ENCODE results near the gene IQGAP2.

The IQGAP2 gene

DNA sequence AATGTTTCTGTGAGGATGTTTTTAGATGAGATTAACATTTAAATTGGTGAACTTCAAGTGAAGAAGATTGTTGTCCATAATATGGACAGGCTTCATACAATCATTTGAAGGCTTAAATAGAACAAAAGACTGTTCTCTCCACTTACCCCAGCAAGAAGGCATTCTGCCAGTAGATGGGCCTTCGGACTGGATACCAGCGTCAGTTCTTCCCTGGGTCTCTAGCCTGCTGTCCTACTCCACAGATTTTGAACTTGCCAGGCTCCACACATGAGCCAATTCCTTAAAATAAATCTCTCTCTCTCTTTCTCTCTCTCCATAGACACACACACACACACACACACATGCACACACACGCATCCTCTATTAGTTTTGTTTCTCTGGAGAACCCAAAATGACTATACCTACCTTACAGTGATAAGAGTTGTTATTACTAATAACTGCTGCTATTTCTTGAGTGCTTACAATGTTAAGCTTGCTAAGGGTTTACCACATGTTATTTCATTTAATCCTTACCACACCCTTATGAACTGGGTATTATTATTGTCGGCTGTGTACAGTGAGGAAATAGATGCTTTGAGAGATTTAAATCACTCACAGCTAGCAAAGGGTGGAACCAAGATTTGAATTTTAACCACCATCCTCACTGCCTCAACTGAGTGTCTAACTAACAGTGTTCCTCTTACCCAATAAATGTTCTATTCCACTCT, 19.8 kb upstream of the IQGAP2 start:
- no peak for DNase-seq

DNA sequence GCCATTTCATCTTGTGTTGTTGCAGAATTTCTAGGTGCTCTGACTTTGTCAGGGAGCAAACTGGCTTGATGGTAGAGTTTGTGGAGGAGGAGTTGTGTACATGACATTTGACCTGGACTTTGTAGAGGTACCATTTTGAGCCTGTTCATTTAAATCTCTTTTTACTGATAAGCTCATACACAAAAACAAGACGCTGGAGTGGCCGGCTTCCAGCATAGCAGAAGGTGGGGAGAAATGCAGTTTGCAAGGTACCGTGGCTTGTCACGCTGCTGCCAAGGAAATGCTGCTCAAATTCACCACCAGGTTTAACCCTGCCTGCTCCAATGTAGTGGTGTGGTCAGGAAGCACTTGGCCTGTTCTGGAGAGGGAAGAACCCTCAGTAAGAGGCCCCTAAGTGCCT, 18.9 kb upstream of the IQGAP2 start:
- in situ Hi-C loops (cut with MboI; ENCODE audit: low pct_unique_long_range_greater_than_20kb, low sequenced_read_pairs) = no loop called here
- no peak for DNase-seq

More for the DNA sequence above, 19.8 kb upstream of the IQGAP2 start:
- in situ Hi-C loops (cut with MboI; ENCODE audit: low pct_unique_long_range_greater_than_20kb, low sequenced_read_pairs) = no loop called here

DNA sequence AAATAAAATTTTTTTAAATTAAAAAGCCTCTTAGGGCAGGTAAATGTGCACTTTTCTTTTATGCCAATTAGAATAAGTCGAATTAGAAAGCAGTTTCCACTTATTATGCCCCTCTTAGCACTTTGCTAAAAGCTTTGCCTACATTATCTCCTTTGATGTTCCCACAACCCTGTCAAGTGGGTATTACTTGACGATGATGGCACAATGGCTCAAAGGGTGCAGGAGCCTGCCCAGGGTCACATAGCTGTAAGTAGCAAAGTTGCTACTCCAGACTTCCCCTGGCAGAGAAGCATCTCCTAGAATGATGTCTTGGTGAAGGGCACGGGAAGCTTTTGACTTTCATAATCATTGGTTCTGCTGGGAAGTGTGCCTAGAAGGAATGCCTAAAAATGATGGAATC, 18.4 kb upstream of the IQGAP2 start:
- no peak for DNase-seq
- in situ Hi-C loops (cut with MboI; ENCODE audit: low pct_unique_long_range_greater_than_20kb, low sequenced_read_pairs) = no loop called here

DNA sequence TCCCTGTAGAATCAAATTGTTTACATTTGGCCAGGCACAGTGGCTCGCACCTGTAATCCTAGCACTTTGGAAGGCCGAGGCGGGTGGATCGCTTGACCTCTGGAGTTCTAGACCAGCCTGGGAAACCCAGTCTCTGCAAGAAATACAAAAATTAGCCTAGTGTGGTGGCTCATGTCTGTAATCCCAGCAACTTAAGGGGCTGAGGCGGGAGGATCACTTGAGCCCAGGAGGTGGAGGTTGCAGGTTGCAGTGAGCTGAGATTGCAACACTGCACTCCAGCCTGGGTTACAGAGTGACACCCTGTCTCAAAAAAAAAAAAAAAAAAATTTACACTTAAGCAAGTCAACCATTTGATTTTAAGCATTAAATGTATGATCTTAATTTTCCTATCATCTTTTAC, 17.5 kb upstream of the IQGAP2 start:
- in situ Hi-C loops (cut with MboI; ENCODE audit: low pct_unique_long_range_greater_than_20kb, low sequenced_read_pairs) = no loop called here
- DNase-seq = no peak

DNA sequence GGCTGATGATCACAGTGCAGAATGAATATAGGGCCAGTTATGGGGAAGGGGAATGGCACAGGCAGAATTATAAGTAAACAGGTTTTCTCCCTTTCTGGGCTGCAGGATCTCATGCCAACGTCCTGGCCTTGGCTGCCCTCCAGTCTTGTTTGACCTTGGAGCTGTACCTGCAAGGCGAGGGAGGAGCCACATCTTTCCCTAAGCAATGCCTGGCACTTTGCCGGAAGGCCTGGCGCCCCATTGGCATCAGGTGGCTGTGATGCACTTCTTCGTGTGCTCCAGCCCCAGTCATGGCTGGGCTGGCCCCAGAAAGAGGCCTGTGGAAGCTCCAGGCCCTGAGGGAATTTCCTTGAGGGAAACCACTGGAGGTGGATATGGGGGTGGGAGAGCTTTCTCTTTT, 16.7 kb upstream of the IQGAP2 start:
- no peak for DNase-seq
- in situ Hi-C loops (cut with MboI; ENCODE audit: low pct_unique_long_range_greater_than_20kb, low sequenced_read_pairs) = no loop called here

DNA sequence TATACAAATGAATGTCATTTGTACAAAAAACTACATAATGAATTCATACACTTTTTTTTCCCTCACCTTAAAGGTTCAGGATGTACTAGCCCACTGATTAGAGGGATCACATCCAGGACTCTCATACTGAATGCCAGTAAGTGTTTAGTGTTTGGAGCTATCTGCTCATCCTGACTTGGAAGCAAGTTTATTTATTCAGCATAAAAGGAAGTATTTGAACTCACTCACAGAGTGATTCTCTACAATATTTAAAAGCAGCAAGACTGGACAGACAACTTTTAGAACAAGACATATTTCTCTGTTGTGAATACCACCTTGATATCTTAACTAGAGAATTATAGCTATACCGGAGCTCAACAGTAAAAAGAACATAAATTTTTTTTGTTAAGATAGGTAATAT, 14.8 kb upstream of the IQGAP2 start:
- no peak for DNase-seq

DNA sequence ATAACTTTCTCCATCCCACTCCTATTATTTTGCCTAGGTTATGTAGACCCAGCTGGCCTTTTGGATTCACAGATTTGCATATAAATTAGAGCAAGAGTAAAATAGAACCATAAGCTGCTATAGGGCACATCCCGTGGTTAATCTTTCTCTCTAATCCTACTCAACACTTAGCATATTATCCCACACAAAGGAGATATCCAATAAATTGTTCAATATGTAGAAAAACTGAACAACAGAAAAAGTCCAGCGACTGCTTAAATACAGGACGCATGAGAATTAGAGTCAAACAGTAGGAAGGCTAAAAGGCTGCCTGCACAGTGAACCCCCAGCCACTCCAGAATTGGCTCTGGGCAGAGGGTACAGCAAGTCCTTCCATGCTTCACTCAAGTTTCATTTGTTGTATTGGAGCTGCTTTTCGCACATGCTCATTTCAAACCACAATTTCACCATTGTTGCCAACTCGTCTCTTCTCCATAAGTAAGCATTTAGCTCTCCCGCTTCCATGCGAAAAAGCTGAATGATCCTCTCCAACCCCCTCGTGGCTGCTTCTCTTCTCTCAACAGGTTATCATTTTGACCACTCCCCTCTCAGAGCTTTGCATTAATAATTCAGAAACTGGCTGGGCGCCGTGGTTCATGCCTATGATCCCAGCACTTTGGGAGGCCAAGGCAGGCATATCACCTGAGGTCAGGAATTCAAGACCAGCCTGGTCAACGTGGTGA, 14.1 kb upstream of the IQGAP2 start:
- in situ Hi-C loops (cut with MboI; ENCODE audit: low pct_unique_long_range_greater_than_20kb, low sequenced_read_pairs) = no loop called here

More for the DNA sequence above, 14.8 kb upstream of the IQGAP2 start:
- in situ Hi-C loops (cut with MboI; ENCODE audit: low pct_unique_long_range_greater_than_20kb, low sequenced_read_pairs) = no loop called here

DNA sequence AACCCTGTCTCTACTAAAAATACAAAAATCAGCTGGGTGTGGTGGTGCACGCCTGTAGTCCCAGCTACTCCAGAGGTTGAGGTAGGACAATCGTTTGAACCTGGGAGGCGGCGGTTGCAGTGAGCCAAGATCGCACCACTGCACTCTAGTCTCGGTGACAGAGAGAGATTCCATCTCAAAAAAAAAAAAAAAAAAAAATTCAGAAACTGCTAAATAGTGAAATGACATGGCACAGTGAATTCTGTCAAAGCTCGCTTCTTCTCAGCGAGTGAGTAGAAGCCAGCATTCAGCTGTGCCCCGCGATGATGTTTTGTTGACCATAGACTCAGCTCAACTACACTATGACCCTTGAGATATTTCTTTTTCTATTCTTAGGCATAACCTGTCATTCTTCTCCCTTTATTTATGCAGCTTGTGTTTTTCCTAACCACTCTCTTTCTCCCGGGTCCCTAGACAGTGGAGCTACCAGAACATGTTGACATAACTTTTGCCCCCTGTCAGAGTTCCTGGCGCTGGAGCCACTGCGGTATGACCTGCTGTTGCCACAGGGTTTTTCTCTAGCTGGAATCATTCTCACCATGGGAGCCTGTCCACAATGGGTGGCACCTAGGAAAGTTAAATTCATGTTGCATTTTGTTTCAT, 13.5 kb upstream of the IQGAP2 start:
- DNase-seq = no peak
- in situ Hi-C loops (cut with MboI; ENCODE audit: low pct_unique_long_range_greater_than_20kb, low sequenced_read_pairs) = no loop called here

More for the DNA sequence above, 14.1 kb upstream of the IQGAP2 start:
- DNase-seq = no peak

DNA sequence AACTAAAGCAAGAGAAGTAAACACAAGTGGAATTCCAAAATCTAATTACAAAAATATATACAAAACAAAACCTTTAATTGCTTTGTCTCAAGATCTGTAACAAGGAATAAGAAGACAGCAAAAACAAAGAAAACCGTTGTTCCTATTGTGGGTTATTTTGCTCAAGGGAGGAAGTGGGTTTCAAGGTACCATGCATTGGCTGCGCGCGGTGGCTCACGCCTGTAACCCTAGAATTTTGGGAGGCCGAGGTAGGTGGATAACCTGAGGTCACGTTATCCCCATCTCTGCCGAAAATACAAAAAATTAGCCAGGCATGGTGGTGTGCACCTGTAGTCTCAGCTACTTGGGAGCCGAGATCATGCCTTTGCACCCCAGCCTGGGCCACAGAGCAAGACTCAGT, 12.1 kb upstream of the IQGAP2 start:
- DNase-seq = peak; percentile 26
- in situ Hi-C loops (cut with MboI; ENCODE audit: low pct_unique_long_range_greater_than_20kb, low sequenced_read_pairs) = no loop called here

DNA sequence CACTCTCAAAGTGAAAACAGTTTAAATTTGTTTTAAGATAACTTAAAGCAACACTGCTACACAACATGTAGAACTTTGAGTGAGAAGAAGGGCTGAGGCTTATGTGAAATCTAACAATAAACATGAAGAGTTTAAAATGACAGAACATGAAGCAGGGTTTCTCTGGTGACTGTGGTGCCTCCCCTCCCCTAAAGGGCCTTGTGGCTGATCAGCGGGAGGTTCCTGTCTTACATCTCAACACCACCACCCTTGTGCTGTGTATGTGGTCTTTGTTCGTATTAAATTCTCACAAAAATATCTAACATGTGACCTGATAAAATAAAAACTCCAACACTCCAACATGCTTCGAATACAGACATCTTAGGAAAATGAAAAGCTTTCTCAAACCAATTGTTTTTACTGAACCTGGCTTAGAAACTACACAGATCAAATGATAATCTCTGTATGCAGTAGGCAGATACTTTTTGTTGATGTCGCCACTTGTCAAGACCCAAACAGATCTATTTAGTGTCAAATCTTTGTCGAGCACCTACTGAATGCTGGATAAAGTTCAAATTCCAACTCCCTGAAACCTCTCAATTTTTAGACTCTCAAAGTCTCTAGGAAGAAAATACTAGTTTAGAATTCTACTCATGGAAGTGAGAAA, 9.9 kb upstream of the IQGAP2 start:
- in situ Hi-C loops (cut with MboI; ENCODE audit: low pct_unique_long_range_greater_than_20kb, low sequenced_read_pairs) = no loop called here
- peak; percentile 25 for DNase-seq

DNA sequence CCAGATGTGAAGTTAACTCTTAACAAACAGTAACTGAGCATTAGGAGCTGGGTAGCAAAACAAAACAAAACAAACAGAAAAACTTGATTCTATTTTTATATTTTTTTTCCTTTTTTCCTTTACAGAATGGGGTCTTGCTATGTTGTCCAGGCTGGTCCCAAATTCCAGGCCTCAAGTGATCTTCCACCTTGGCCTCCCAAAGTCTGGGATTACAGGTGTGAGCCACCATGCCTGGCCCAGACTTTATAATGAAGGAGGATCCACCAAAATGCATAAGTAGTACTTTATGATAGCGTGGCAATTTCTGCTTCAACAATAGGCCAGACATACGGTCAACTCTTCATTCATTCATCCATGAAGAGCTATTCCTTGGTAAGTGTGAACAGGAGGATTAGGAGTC, 5.9 kb upstream of the IQGAP2 start:
- no peak for DNase-seq
- in situ Hi-C loops (cut with MboI; ENCODE audit: low pct_unique_long_range_greater_than_20kb, low sequenced_read_pairs) = no loop called here

DNA sequence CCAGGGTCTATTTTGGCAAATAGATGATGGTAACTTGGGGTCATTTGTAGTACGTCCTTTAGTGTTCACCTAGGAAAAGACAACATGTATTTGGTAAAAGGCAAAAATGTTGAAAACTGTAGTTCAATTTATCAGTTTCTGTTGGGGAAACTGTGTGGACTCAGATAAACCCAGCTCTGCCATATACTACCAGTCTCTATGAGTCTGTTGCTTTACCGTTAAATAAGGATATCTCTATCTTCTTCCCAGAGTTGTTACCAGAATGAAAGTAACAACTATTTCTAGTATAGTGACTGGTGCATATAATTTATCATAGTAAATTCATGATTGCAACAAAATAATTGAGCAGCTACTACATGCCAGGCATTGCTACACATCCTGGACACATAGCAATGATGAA, 3.8 kb upstream of the IQGAP2 start:
- no peak for DNase-seq
- in situ Hi-C loops (cut with MboI; ENCODE audit: low pct_unique_long_range_greater_than_20kb, low sequenced_read_pairs) = no loop called here

DNA sequence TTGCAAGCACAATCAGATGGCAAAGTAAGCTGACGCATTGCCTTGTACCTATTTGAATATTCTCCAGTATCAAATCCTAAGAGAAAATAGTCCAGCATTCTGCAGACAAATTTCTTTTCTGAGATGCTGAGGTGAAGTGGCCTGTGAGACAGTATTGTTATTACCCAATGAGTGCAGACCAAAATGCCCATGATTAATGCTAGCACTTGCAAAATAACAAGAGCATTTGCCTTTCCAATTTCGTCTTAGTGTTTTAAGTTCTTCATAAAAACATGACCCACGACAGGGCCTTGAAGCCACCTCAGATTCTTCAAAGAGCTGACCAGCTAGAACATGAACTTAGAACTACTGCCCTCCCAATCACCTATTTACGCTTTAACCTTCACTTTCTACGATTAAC, 2.6 kb upstream of the IQGAP2 start:
- in situ Hi-C loops (cut with MboI; ENCODE audit: low pct_unique_long_range_greater_than_20kb, low sequenced_read_pairs) = no loop called here
- no peak for DNase-seq

DNA sequence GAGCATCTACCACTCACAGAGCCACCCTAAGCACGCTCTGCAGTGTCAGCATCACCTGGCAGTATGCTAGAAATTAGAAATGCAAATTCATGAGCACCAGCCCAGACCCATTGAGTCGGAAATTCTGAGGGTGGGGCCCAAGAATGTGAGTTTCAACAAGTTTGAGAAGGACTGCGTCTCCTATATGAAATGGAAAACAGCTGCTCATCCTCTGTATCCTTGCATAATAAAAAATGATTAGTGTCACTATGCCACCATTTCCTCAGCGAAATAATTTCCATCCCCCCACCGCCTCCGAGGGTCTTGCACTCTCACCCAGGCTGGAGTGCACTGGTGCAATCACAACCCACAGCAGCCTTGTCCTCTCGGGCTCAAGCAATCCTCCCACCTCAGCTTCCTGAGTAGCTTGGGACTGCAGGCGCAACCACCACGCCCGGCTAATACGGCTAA, 1.3 kb upstream of the IQGAP2 start:
- in situ Hi-C loops (cut with MboI; ENCODE audit: low pct_unique_long_range_greater_than_20kb, low sequenced_read_pairs) = no loop called here
- no peak for DNase-seq

DNA sequence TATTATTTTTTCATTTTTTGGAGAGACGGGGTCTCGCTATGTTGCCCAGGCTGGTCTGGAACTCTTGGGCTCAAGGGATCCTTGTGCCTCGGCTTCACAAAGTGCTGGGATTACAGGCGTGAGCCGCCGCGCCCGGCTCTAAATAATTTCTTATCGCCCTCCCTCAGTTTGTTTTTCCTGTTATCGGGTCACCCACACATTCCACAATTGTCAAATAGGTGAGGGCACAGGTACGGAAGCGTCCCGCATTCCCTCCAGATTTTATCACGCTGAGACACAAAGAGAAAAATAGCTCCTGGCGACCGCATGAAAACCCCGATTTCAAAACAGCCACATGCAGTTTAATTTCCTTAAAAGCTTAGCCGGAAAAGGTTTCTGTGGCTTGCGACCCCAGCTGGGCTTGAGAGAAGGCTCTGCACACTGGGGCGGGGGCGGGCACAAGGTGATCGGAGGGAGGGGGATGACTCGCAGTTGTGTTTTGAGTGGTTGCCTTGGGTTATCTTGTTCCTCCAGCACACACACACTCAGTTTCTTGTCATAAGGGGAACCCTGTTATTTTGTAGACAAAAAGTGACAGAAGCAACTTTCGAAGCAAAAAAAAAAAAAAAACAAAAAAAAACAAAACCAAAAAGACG, 717 bp upstream of the IQGAP2 start:
- in situ Hi-C loops (cut with MboI; ENCODE audit: low pct_unique_long_range_greater_than_20kb, low sequenced_read_pairs) = no loop called here
- DNase-seq = no peak

DNA sequence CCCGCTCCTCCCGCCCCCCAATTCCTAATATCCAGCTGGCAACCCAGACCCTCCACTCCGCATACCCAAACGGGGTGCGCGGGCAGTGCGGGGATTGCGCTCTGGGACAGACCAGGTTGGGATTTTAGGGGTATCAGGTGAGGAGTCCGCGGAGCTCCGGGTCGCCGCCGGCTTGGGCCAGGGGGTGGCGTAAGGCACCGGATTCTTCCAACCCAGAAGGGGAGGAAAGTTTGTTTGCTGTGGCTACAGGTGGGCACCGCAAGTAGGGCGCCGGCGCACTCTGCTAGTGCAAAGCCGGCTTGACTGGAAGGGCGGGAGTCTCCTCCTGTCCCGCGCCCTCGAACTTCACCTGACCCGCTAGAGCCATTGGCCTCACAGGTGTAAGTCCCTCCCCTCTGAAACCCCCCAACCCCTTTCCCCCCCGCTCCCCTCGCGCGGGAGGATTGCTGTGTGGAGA, 709 bp downstream of the IQGAP2 start:
- peak; percentile 67 for DNase-seq
- in situ Hi-C loops (cut with MboI; ENCODE audit: low pct_unique_long_range_greater_than_20kb, low sequenced_read_pairs) = no loop called here

DNA sequence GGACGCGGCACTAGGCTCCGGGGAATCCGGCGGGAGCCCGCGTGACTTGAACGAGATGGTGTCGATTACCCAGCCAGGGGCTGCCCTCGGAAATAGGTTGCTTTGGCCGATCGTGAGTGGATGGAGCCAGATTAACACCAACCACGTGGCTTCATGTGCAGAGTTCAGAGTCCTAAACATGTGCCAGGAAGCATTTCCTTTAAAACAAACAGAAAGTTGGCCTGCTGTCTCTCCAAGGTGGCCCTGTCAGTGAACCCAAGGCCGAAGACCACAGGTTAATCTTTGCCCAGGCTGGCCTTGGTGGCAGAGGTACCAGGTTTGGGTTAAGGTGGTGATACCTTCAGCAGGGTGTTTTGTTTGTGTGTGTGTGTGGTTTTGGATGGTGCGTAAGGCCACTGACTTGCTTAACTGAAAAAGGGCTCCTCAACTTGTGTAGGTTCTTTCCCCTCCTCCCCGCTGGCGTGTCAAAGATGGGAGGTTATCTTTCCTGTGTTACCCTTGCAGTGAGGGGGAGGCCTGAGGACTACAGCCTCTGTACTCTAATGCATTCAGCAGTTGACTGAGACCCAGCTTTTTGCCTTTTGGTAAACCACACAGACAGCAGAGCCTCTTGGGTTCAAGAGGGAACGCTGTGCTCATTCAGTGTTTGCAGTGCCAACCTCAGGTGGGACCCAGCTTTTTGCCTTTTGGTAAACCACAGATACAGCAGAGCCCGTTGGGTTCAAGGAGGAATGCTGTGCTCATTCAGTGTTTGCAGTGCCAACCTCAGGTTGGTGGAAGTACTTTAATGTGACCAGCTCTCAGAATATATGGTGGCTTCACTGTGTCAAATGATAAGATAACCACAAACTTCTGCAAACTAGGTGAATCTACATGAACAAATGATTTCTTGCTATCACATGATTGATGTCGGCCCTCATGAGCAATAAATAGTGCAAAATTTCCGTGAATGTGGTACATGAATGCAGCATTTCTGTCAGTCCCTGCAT, 1.4 kb downstream of the IQGAP2 start:
- in situ Hi-C loops (cut with MboI; ENCODE audit: low pct_unique_long_range_greater_than_20kb, low sequenced_read_pairs) = no loop called here
- DNase-seq = peak; percentile 78

DNA sequence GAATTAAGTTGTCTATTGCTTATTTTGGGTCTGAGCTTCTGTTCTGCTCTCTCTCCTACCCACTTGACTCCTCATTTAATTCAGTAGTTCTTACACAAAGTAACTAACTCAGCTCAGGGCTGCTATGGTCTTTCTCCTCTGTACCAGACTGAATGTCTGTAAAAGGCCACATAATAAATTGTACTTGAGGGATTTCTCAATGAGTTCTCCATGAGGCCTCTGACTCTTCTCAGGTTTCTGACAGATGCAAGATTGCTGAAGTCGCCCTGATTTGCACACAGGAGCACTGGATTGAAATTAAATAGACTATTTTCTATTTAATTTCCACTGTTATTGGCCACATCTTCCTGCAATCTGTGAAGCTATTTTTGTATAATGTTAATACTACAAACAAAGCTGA, 2.9 kb downstream of the IQGAP2 start:
- DNase-seq = no peak
- in situ Hi-C loops (cut with MboI; ENCODE audit: low pct_unique_long_range_greater_than_20kb, low sequenced_read_pairs) = no loop called here

Measured in KBM-7 (cell line).